Hepatocyte (in vitro differentiated cells): ENCODE data around the gene RXRB. TPM values are rescaled to one million over a fixed set of nuclear protein-coding genes. Genes with fewer than 3 reads are reported as not detected.

ENCODE experiments used
- DNase-seq: peaks from one replicate; pipeline ENCODE4 v3.0.0-alpha.2; 2016; ENCODE audit warnings: low spot score
- H2AFZ ChIP-seq: fragments of 200-600 bp; sonication (generic); 2 replicates; pipeline ENCODE4 v1.6.0; 2016; ENCODE audit warnings: antibody characterized with exemption, mild to moderate bottlenecking
- H3K27ac ChIP-seq: fragments of 200-600 bp; sonication (generic); 2 replicates; pipeline ENCODE4 v1.5.1; 2016; ENCODE audit warnings: mild to moderate bottlenecking
- H3K27me3 ChIP-seq: fragments of 200-600 bp; sonication (generic); 2 replicates; pipeline ENCODE4 v1.6.1; 2016
- H3K36me3 ChIP-seq: fragments of 200-600 bp; sonication (generic); replicated peaks from 2 replicates; pipeline ENCODE4 v1.5.1; 2016; ENCODE audit warnings: low read depth; ENCODE audit not compliant: insufficient read depth
- H3K4me1 ChIP-seq: fragments of 200-600 bp; sonication (generic); 2 replicates; pipeline ENCODE4 v1.5.1; 2016; ENCODE audit warnings: mild to moderate bottlenecking, moderate library complexity; ENCODE audit not compliant: insufficient read depth
- H3K4me2 ChIP-seq: fragments of 200-600 bp; sonication (generic); 2 replicates; pipeline ENCODE4 v1.6.0; 2016
- H3K4me3 ChIP-seq: fragments of 200-600 bp; sonication (generic); 2 replicates; pipeline ENCODE4 v1.5.1; 2016; ENCODE audit warnings: mild to moderate bottlenecking
- H3K79me2 ChIP-seq: fragments of 200-600 bp; sonication (generic); 2 replicates; pipeline ENCODE4 v1.6.0; 2017; ENCODE audit warnings: mild to moderate bottlenecking
- H3K9me2 ChIP-seq: fragments of 200-600 bp; sonication (generic); replicated peaks from 2 replicates; pipeline ENCODE4 v1.6.0; 2017; ENCODE audit warnings: mild to moderate bottlenecking; ENCODE audit not compliant: insufficient read depth
- H3K9me3 ChIP-seq: fragments of 200-600 bp; sonication (generic); 2 replicates; pipeline ENCODE4 v1.5.1; 2016; ENCODE audit warnings: low read depth, mild to moderate bottlenecking
- H4K20me1 ChIP-seq: fragments of 200-600 bp; sonication (generic); 2 replicates; pipeline ENCODE4 v1.6.0; 2016; ENCODE audit warnings: mild to moderate bottlenecking; ENCODE audit not compliant: insufficient read depth, poor library complexity, severe bottlenecking
- CTCF ChIP-seq: fragments of 200-600 bp; sonication (generic); IDR thresholded peaks from 2 replicates; pipeline ENCODE4 v1.5.1; 2016; ENCODE audit warnings: antibody characterized with exemption, mild to moderate bottlenecking; ENCODE audit not compliant: poor library complexity
- EZH2 ChIP-seq: fragments of 200-600 bp; sonication (generic); IDR thresholded peaks from 2 replicates; pipeline ENCODE4 v1.6.1; 2016; ENCODE audit warnings: antibody characterized with exemption, mild to moderate bottlenecking, borderline replicate concordance
- EZH2phosphoT487 ChIP-seq: fragments of 200-600 bp; sonication (generic); IDR thresholded peaks from one replicate; pipeline ENCODE4 v1.6.1; 2018; ENCODE audit warnings: antibody characterized with exemption, mild to moderate bottlenecking, low read depth, moderate library complexity; ENCODE audit not compliant: unreplicated experiment, severe bottlenecking
- WGBS: methylation state at CpG from one replicate; pipeline ENCODE4 v1.1.6; 2016; ENCODE audit warnings: low lambda C conversion rate; ENCODE audit errors: missing lambda C conversion rate; 5-methylcytosine and 5-hydroxymethylcytosine counted together
- polyA plus RNA-seq: library from polyadenylated mRNA; unstranded; fragments of >200 nt; fragmentation: Nextera tagmentation; extraction: Ambion mirVana; gene quantifications from 2 replicates; pipeline ENCODE4 v1.2.1, GENCODE V29; 2016
- total RNA-seq: library from RNA; depleted of rRNA; stranded (reverse); fragments of >200 nt; gene quantifications from 2 replicates; pipeline ENCODE4 v1.2.3, GENCODE V29; 2014

The RXRB gene
- total and polyA plus RNA-seq, 2 experiments from 2014 or later = 17.0 to 24.6 TPM

DNA sequence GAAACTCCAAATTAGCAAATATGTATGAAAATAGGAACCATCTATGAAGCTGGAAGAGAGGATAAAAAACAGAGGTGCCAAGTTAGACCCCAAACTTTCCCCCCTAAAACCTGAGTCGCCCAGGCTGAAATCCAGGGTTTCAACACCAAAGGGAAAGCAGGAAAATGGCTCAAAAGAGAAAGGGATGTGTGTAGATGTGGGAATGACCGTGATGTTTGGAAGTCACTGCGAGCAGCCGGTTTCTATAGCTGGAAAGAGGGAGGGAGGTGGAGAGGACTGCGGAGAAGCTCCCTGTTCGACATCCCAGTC is 12.3 kb upstream of the RXRB start:
- no peak for DNase-seq
- H3K4me1 ChIP-seq = peaks cover 18% of the 10 kb centered on the region
- WGBS = 6% methylated on average over 6 of the region's 6 CpGs
- no peaks in the 10 kb centered on the region for H3K36me3 ChIP-seq
- H3K27me3 ChIP-seq = peaks cover 5% of the 10 kb centered on the region
- H3K4me2 ChIP-seq = peak overlapping the region; percentile 95
- no peaks in the 10 kb centered on the region for H4K20me1 ChIP-seq
- peak overlapping the region; percentile 8 for H3K27ac ChIP-seq
- no peaks in the 10 kb centered on the region for H3K9me3 ChIP-seq
- H2AFZ ChIP-seq = peak overlapping the region; percentile 10
- H3K9me2 ChIP-seq = no peaks in the 10 kb centered on the region
- H3K4me3 ChIP-seq = peak overlapping the region; percentile 47
- TF ChIP-seq EZH2phosphoT487 (no peak), EZH2 (no peak), CTCF (no peak)
- peaks cover 4% of the 10 kb centered on the region for H3K79me2 ChIP-seq

- Histone ChIP-seq H3K27me3 (peaks cover 5% of the 10 kb centered on the region), H3K36me3 (no peaks in the 10 kb centered on the region), H4K20me1 (no peaks in the 10 kb centered on the region), H3K9me3 (no peaks in the 10 kb centered on the region), H3K4me3 (no peak overlapping the region), H3K4me2 (peak overlapping the region; percentile 95), H2AFZ (no peak overlapping the region), H3K4me1 (peaks cover 23% of the 10 kb centered on the region), H3K27ac (no peak overlapping the region), H3K79me2 (peaks cover 10% of the 10 kb centered on the region), H3K9me2 (no peaks in the 10 kb centered on the region)
- 88% methylated on average over 12 of the region's 18 CpGs for WGBS
- DNase-seq = no peak
- TF ChIP-seq CTCF (no peak), EZH2phosphoT487 (no peak), EZH2 (no peak)
These were observed 11.4 kb upstream of the RXRB start for GRCh38 chr6:33211666-33212422.

- Histone ChIP-seq H3K4me3 (no peak overlapping the region), H2AFZ (no peak overlapping the region), H3K27me3 (peaks cover 5% of the 10 kb centered on the region), H3K79me2 (peaks cover 15% of the 10 kb centered on the region), H3K36me3 (no peaks in the 10 kb centered on the region), H3K4me2 (no peak overlapping the region), H3K9me3 (no peaks in the 10 kb centered on the region), H4K20me1 (no peaks in the 10 kb centered on the region), H3K4me1 (peaks cover 27% of the 10 kb centered on the region), H3K27ac (no peak overlapping the region), H3K9me2 (no peaks in the 10 kb centered on the region)
- DNase-seq = no peak
- WGBS = 90% methylated on average over 6 of the region's 17 CpGs
- TF ChIP-seq EZH2phosphoT487 (no peak), EZH2 (no peak), CTCF (no peak)
These were observed 10.7 kb upstream of the RXRB start for GRCh38 chr6:33211136-33211535.
